ENCODE results near the gene RBKS. TPM values are rescaled to one million over a fixed set of nuclear protein-coding genes. Genes with fewer than 3 reads are reported as not detected.
A peak's percentile ranks its signal among the peaks of the same experiment; 100 is the strongest.

Gene RBKS
- total and polyA plus RNA-seq, 2 of the 13 experiments (the other 11 are each of a cell fraction or from before 2014, with no cell fraction given): 7.7 to 8.3 TPM

DNA sequence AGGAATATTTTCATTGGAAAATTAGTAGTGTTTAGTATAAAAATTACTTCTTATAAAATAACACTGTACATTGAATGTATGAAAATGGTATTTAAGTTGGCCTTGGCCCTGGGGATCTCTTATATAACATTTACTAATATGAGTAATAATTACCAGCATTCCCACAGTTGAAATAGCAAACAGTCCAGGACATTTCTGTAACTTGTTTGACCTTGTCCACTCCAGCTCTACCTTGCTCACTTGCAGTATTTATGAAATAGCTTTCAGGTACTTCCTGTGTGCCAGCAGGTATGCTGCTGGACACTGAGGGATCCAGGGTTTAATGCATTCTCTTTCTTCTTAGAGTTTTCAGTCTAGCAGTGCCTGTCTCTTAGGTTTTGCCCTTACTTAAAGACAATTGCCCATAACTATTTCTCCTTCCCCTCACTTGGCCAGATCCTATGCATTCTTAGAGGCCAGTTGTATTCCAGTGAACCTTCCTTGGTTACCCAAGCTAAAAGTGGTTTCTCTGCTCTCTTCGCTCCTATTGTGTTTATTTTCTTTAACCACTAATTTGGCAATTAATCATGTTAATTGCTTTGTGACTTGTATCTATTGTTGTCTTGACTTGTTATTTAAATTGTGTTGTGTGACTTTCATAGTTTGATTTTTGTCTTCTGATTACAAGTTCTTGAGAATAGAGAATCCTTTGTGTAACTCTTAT is 26.3 kb upstream of the RBKS start (continued):
- TF ChIP-seq HOXD1 (CRISPR knock-in tag; IDR thresholded peaks at IDR 0.05) (no peak), ZNF501 (CRISPR knock-in tag; IDR thresholded peaks at IDR 0.05) (no peak), NFIB (CRISPR knock-in tag; IDR thresholded peaks at IDR 0.05; ENCODE audit: borderline replicate concordance) (no peak), ZNF850 (CRISPR knock-in tag; conservative IDR thresholded peaks at IDR 0.05) (no peak; the same call in 1 of the 2 replicates), AFF4 (CRISPR knock-in tag; IDR thresholded peaks at IDR 0.05) (no peak), MEIS2 (CRISPR knock-in tag; IDR thresholded peaks at IDR 0.05) (no peak), RARG (CRISPR knock-in tag; IDR thresholded peaks at IDR 0.05; ENCODE audit: low read depth) (no peak), ZBTB33 (CRISPR knock-in tag; IDR thresholded peaks at IDR 0.05) (no peak), ZNF136 (CRISPR knock-in tag; IDR thresholded peaks at IDR 0.05; ENCODE audit: low read depth) (no peak), RFX5 (IDR thresholded peaks at IDR 0.05; ENCODE audit: low read depth, low read length) (no peak), ZFY (CRISPR knock-in tag; IDR thresholded peaks at IDR 0.05) (no peak), ARNTL (CRISPR knock-in tag; IDR thresholded peaks at IDR 0.05) (no peak), TBX3 (IDR thresholded peaks at IDR 0.05; ENCODE audit: borderline replicate concordance) (no peak), ARID2 (CRISPR knock-in tag; IDR thresholded peaks at IDR 0.05; ENCODE audit: borderline replicate concordance) (no peak), PPARG (CRISPR knock-in tag; conservative IDR thresholded peaks at IDR 0.05) (peak; percentile 48; the same call in 1 of the 2 replicates), ZNF770 (CRISPR knock-in tag; IDR thresholded peaks at IDR 0.05) (no peak), ZNF670 (CRISPR knock-in tag; IDR thresholded peaks at IDR 0.05; ENCODE audit: borderline replicate concordance) (peak; percentile 25; the same call in 1 of the 2 replicates), ZNF724P (CRISPR knock-in tag; IDR thresholded peaks at IDR 0.05; ENCODE audit: borderline replicate concordance) (no peak), SIX1 (CRISPR knock-in tag; IDR thresholded peaks at IDR 0.05; ENCODE audit: borderline replicate concordance) (0 out of 2 replicates have a peak, but pooled peaks have one; percentile 11), GATAD1 (CRISPR knock-in tag; IDR thresholded peaks at IDR 0.05) (no peak), HNF4A (CRISPR knock-in tag; IDR thresholded peaks at IDR 0.05) (peak; percentile 63)
- TF ChIP-seq, protein P1, sequence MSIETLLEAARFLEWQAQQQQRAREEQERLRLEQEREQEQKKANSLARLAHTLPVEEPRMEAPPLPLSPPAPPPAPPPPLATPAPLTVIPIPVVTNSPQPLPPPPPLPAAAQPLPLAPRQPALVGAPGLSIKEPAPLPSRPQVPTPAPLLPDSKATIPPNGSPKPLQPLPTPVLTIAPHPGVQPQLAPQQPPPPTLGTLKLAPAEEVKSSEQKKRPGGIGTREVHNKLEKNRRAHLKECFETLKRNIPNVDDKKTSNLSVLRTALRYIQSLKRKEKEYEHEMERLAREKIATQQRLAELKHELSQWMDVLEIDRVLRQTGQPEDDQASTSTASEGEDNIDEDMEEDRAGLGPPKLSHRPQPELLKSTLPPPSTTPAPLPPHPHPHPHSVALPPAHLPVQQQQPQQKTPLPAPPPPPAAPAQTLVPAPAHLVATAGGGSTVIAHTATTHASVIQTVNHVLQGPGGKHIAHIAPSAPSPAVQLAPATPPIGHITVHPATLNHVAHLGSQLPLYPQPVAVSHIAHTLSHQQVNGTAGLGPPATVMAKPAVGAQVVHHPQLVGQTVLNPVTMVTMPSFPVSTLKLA (IDR thresholded peaks at IDR 0.05): no peak

Measured in HepG2 (cell line).